GM10847 (cell line): Measurements from ENCODE around the gene LRP6.

Source experiments
- POLR2A ChIP-seq: IDR thresholded peaks from 2 replicates; pipeline ENCODE4 v1.6.1; 2011; ENCODE audit not compliant: insufficient read length; ENCODE audit errors: extremely low read depth

LRP6 gene

GRCh38 chr12:12180575-12180974, 86.3 kb downstream of the LRP6 start:
- no peak for TF ChIP-seq POLR2A

GRCh38 chr12:12180136-12180535, 86.7 kb downstream of the LRP6 start:
- TF ChIP-seq POLR2A: no peak

GRCh38 chr12:12178559-12178958, 88.3 kb downstream of the LRP6 start:
- TF ChIP-seq POLR2A: no peak

- no peak for TF ChIP-seq POLR2A
These were observed 90.4 kb downstream of the LRP6 start for GRCh38 chr12:12176402-12176801.

GRCh38 chr12:12171991-12172511, 94.8 kb downstream of the LRP6 start:
- no peak for TF ChIP-seq POLR2A

GRCh38 chr12:12167847-12168246, 99.0 kb downstream of the LRP6 start:
- no peak for TF ChIP-seq POLR2A

- TF ChIP-seq POLR2A: no peak
These were observed 100.1 kb downstream of the LRP6 start for GRCh38 chr12:12166751-12167150.

GRCh38 chr12:12159988-12160387, 106.9 kb downstream of the LRP6 start:
- TF ChIP-seq POLR2A: no peak

- no peak for TF ChIP-seq POLR2A
These were observed 108.0 kb downstream of the LRP6 start for GRCh38 chr12:12158858-12159257.

GRCh38 chr12:12157424-12157823, 109.4 kb downstream of the LRP6 start:
- no peak for TF ChIP-seq POLR2A

- TF ChIP-seq POLR2A: no peak
These were observed 110.0 kb downstream of the LRP6 start for GRCh38 chr12:12156828-12157227.

GRCh38 chr12:12156116-12156515, 110.7 kb downstream of the LRP6 start:
- no peak for TF ChIP-seq POLR2A

GRCh38 chr12:12153596-12153995, 113.2 kb downstream of the LRP6 start:
- no peak for TF ChIP-seq POLR2A

GRCh38 chr12:12147111-12147510, 119.7 kb downstream of the LRP6 start:
- no peak for TF ChIP-seq POLR2A

GRCh38 chr12:12141000-12141399, 125.8 kb downstream of the LRP6 start:
- TF ChIP-seq POLR2A: no peak

GRCh38 chr12:12138203-12139154, 128.4 kb downstream of the LRP6 start:
- TF ChIP-seq POLR2A: no peak

GRCh38 chr12:12133785-12134184, 133.1 kb downstream of the LRP6 start:
- TF ChIP-seq POLR2A: no peak

- TF ChIP-seq POLR2A: no peak
These were observed 133.6 kb downstream of the LRP6 start for GRCh38 chr12:12133259-12133658.
